HG03135 (cell line): ENCODE measurements around the gene ZNF566.
"Not testable (repeated sequence)": the region's sequence is repeated elsewhere in the genome, so short reads cannot be mapped to it uniquely, and the experiment has no call there.

Source experiments
- ATAC-seq: cut with Tn5 transposase; IDR thresholded peaks from one replicate; pipeline ENCODE4 v1.9.1; 2021; ENCODE audit warnings: mild to moderate bottlenecking, moderate library complexity; ENCODE audit not compliant: unreplicated experiment

Gene ZNF566

GRCh38 chr19:36489118-36489919 is at the start of gene ZNF566:
TSS of gene ZNF566 (minus strand) at chr19:36489561. CDS start at chr19:36476557, 13,004 bp downstream.
- ATAC-seq, result peak; percentile 81

GRCh38 chr19:36528921-36529518 is 39.7 kb upstream of the ZNF566 start:
- ATAC-seq, result no peak

- peak; percentile 87 for ATAC-seq
These were observed 39.0 kb upstream of the ZNF566 start, which contains the start of gene ZNF260 for GRCh38 chr19:36528194-36528920. TSS of gene ZNF260 (minus strand) at chr19:36528271. CDS start at chr19:36515238, 13,033 bp downstream.

GRCh38 chr19:36527873-36528193 is 38.5 kb upstream of the ZNF566 start:
- ATAC-seq, result no peak

- ATAC-seq, result no peak
These were observed 38.0 kb upstream of the ZNF566 start for GRCh38 chr19:36527341-36527740.

GRCh38 chr19:36526581-36526980 is 37.2 kb upstream of the ZNF566 start:
- ATAC-seq, result no peak

GRCh38 chr19:36524617-36525016 is 35.3 kb upstream of the ZNF566 start:
- ATAC-seq, result no peak

GRCh38 chr19:36514012-36514612 is 24.8 kb upstream of the ZNF566 start:
- no peak for ATAC-seq

GRCh38 chr19:36508325-36508724 is 19.0 kb upstream of the ZNF566 start:
- ATAC-seq, result no peak

GRCh38 chr19:36501973-36502372 is 12.6 kb upstream of the ZNF566 start:
- ATAC-seq, result no peak

- no peak for ATAC-seq
These were observed 7.6 kb upstream of the ZNF566 start for GRCh38 chr19:36497001-36497400.

- ATAC-seq, result not testable (repeated sequence)
These were observed 3.5 kb upstream of the ZNF566 start for GRCh38 chr19:36492689-36493453.

- ATAC-seq, result not testable (repeated sequence)
These were observed 1.5 kb upstream of the ZNF566 start for GRCh38 chr19:36490846-36491245.

- ATAC-seq, result peak; percentile 45
These were observed 607 bp upstream of the ZNF566 start for GRCh38 chr19:36489920-36490415.

GRCh38 chr19:36488846-36489117 is 579 bp downstream of the ZNF566 start:
- ATAC-seq, result peak; percentile 19

GRCh38 chr19:36488118-36488845 is 1.1 kb downstream of the ZNF566 start:
- ATAC-seq, result no peak

GRCh38 chr19:36483653-36484052 is 5.7 kb downstream of the ZNF566 start:
- no peak for ATAC-seq

- ATAC-seq, result no peak
These were observed 6.5 kb downstream of the ZNF566 start for GRCh38 chr19:36482876-36483275.

- ATAC-seq, result no peak
These were observed 29.3 kb downstream of the ZNF566 start for GRCh38 chr19:36460046-36460445.

GRCh38 chr19:36456831-36457230 is 32.5 kb downstream of the ZNF566 start:
- no peak for ATAC-seq
